GM19455 (cell line): ENCODE data around the gene FBXO2.

Experiments used
- ATAC-seq: cut with Tn5 transposase; IDR thresholded peaks from one replicate; pipeline ENCODE4 v1.9.1; 2021; ENCODE audit not compliant: unreplicated experiment

The FBXO2 gene

GRCh38 chr1:11599891-11600576 is 54.2 kb downstream of the FBXO2 start:
- no peak for ATAC-seq

GRCh38 chr1:11598461-11598860 is 55.8 kb downstream of the FBXO2 start:
- no peak for ATAC-seq
